ENCODE measurements around the gene SPPL3.

Gene SPPL3

DNA sequence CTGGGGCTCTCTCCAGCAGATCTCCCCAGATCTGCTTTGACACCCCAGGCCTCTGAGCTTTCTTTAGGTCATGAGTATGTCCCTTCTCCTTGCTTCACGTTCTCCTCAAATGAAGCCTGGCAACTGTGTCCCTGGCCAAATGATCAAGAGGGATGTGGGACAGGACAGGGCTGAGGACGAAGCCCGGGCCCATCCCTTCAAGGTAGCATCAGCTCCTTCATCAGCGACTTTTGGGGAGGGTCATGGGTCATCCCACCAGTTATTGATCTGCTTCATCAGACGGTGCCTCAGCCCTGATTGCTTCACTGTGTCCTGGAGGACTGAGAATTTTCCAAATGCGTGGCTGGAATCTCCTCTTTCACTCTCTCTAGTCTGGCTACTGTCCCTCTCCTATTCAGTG, 146.2 kb downstream of the SPPL3 start:
- H3K27ac ChIP-seq (replicated peaks) = no peak overlapping the region
- no peaks in the 10 kb centered on the region for H3K27me3 ChIP-seq (ENCODE audit: insufficient read depth, poor library complexity, severe bottlenecking)
- DNase-seq (ENCODE audit: low read depth in 1 of 2, low spot score in 1 of 2) = no peak
- TF ChIP-seq, protein P1, sequence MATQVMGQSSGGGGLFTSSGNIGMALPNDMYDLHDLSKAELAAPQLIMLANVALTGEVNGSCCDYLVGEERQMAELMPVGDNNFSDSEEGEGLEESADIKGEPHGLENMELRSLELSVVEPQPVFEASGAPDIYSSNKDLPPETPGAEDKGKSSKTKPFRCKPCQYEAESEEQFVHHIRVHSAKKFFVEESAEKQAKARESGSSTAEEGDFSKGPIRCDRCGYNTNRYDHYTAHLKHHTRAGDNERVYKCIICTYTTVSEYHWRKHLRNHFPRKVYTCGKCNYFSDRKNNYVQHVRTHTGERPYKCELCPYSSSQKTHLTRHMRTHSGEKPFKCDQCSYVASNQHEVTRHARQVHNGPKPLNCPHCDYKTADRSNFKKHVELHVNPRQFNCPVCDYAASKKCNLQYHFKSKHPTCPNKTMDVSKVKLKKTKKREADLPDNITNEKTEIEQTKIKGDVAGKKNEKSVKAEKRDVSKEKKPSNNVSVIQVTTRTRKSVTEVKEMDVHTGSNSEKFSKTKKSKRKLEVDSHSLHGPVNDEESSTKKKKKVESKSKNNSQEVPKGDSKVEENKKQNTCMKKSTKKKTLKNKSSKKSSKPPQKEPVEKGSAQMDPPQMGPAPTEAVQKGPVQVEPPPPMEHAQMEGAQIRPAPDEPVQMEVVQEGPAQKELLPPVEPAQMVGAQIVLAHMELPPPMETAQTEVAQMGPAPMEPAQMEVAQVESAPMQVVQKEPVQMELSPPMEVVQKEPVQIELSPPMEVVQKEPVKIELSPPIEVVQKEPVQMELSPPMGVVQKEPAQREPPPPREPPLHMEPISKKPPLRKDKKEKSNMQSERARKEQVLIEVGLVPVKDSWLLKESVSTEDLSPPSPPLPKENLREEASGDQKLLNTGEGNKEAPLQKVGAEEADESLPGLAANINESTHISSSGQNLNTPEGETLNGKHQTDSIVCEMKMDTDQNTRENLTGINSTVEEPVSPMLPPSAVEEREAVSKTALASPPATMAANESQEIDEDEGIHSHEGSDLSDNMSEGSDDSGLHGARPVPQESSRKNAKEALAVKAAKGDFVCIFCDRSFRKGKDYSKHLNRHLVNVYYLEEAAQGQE (IDR thresholded peaks at IDR 0.05; ENCODE audit: insufficient replicate concordance, low read depth) = no peak
- TF ChIP-seq, protein P2, sequence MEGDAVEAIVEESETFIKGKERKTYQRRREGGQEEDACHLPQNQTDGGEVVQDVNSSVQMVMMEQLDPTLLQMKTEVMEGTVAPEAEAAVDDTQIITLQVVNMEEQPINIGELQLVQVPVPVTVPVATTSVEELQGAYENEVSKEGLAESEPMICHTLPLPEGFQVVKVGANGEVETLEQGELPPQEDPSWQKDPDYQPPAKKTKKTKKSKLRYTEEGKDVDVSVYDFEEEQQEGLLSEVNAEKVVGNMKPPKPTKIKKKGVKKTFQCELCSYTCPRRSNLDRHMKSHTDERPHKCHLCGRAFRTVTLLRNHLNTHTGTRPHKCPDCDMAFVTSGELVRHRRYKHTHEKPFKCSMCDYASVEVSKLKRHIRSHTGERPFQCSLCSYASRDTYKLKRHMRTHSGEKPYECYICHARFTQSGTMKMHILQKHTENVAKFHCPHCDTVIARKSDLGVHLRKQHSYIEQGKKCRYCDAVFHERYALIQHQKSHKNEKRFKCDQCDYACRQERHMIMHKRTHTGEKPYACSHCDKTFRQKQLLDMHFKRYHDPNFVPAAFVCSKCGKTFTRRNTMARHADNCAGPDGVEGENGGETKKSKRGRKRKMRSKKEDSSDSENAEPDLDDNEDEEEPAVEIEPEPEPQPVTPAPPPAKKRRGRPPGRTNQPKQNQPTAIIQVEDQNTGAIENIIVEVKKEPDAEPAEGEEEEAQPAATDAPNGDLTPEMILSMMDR (IDR thresholded peaks at IDR 0.05; ENCODE audit: insufficient read depth, low read length) = no peak
- TF ChIP-seq SPI1 (IDR thresholded peaks at IDR 0.05; ENCODE audit: borderline replicate concordance, low read depth) (no peak), POLR2AphosphoS5 (IDR thresholded peaks at IDR 0.05; ENCODE audit: low read depth) (no peak), GABPA (IDR thresholded peaks at IDR 0.05; ENCODE audit: low read depth) (no peak)
- no peak overlapping the region for H3K4me3 ChIP-seq (replicated peaks; ENCODE audit: insufficient read depth, low read length)

DNA sequence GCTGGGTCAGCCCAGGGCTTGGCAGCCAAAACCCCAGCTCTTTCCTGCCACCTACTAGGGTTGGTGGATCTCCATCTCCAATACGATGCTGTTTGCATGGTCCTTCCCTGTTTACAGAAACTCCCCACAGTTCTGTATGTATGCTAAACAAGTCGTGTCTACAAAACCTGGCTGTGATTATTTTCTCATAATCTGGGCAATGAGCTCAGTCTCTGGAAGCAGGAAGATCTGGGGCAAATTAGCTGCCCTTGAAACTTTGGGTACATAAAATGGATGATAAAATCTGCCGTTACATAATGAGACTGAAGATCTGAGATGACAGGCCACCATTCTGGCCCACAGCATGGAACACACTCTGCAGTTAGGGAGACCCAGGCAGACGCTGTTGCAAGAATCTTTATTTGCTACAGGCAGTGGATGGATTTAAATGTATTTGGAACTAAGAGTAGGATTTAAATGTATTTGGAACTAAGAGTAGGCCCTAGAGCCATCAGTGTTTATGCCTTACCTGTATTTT, 146.9 kb downstream of the SPPL3 start:
- TF ChIP-seq, protein P1 (IDR thresholded peaks at IDR 0.05; ENCODE audit: insufficient replicate concordance, low read depth) = no peak
- TF ChIP-seq, protein P2 (IDR thresholded peaks at IDR 0.05; ENCODE audit: insufficient read depth, low read length) = no peak
- TF ChIP-seq GABPA (IDR thresholded peaks at IDR 0.05; ENCODE audit: low read depth) (no peak), POLR2AphosphoS5 (IDR thresholded peaks at IDR 0.05; ENCODE audit: low read depth) (no peak), SPI1 (IDR thresholded peaks at IDR 0.05; ENCODE audit: borderline replicate concordance, low read depth) (no peak)
- Histone ChIP-seq H3K27me3 (ENCODE audit: insufficient read depth, poor library complexity, severe bottlenecking) (no peaks in the 10 kb centered on the region), H3K27ac (replicated peaks) (no peak overlapping the region), H3K4me3 (replicated peaks; ENCODE audit: insufficient read depth, low read length) (no peak overlapping the region)
- no peak for DNase-seq (ENCODE audit: low read depth in 1 of 2, low spot score in 1 of 2)

DNA sequence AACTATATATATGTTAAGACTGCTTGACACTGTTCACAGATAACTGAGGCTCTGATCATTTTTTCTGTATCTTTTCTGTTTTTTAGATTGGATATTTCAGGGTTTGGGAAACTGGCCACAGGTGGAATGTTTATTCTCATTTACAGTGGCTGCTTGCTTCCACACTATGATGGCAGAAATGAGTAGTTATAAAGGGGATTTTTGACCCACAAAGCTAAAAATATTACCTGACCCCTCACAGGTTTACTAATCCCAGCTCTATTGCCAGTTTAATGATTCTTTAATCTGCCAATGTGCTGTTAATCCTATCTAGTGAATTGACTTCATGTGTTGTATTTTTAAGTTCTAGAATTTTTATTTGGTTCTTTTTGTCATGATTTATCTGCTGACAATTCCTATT, 148.9 kb downstream of the SPPL3 start:
- TF ChIP-seq, protein P2 (IDR thresholded peaks at IDR 0.05; ENCODE audit: insufficient read depth, low read length) = no peak
- TF ChIP-seq POLR2AphosphoS5 (IDR thresholded peaks at IDR 0.05; ENCODE audit: low read depth) = no peak
- TF ChIP-seq GABPA (IDR thresholded peaks at IDR 0.05; ENCODE audit: low read depth) = no peak
- TF ChIP-seq, protein P1 (IDR thresholded peaks at IDR 0.05; ENCODE audit: insufficient replicate concordance, low read depth) = no peak
- no peak for TF ChIP-seq SPI1 (IDR thresholded peaks at IDR 0.05; ENCODE audit: borderline replicate concordance, low read depth)
- no peak for DNase-seq (ENCODE audit: low read depth in 1 of 2, low spot score in 1 of 2)
- Histone ChIP-seq H3K27me3 (ENCODE audit: insufficient read depth, poor library complexity, severe bottlenecking) (no peaks in the 10 kb centered on the region), H3K27ac (replicated peaks) (no peak overlapping the region), H3K4me3 (replicated peaks; ENCODE audit: insufficient read depth, low read length) (no peak overlapping the region)

Data from HL-60 (cell line).